LNCaP clone FGC (cell line): Measurements from ENCODE around the gene LPP.

Source experiments
- DNase-seq: peaks from one replicate; pipeline ENCODE4 v3.0.0-alpha.2; 2011; ENCODE audit warnings: low read depth
- H3K4me3 ChIP-seq: 2 replicates; pipeline ENCODE4 v1.5.1; 2011; ENCODE audit warnings: mild to moderate bottlenecking, low read depth, low read length, control low read depth
- TF ChIP-seq, protein P1 (sequence below): IDR thresholded peaks from 2 replicates; pipeline ENCODE4 v1.5.1; 2012; ENCODE audit warnings: mild to moderate bottlenecking; ENCODE audit not compliant: control insufficient read depth, insufficient read depth; ENCODE audit errors: extremely low read depth

LPP gene

DNA sequence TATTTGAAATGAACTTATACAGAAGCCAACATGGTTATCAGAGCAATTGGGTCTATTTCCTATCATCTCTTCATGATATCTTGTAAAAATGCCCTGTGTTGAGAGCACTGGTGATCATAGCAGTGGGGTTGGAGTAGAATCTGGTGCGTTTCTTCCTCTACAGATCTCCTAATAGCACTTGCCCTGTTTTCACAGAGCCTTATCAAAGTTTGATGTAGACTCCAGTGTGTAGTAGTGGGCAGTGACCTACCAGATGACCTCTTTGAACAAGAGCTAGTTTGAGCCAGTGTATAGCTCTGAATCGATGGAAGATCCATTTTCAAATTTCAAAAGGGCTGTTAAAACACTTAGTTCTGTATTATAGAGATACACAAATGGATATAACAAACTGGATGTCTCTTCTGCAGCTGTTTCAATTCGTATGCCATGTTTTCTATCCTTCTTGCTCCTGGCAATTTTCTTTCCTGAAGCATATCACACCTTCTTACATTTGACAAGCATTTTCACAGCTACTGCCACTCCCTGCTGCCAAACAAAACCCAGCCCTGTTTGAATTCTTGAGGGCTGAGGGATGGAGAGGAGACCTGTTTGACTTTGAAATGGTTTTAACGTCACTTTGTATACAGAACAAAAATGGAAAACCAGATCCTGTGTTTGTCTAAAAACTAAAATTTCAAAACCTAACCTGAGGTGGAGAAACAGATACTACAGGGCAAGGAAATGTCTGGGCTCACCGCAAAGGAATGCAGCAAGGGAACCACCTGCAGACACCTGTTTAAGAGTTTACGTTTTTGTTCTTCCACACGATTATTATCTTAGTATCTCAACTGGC is 663.4 kb downstream of the LPP start:
- no peak overlapping the region for H3K4me3 ChIP-seq
- no peak for DNase-seq
- TF ChIP-seq, protein P1, sequence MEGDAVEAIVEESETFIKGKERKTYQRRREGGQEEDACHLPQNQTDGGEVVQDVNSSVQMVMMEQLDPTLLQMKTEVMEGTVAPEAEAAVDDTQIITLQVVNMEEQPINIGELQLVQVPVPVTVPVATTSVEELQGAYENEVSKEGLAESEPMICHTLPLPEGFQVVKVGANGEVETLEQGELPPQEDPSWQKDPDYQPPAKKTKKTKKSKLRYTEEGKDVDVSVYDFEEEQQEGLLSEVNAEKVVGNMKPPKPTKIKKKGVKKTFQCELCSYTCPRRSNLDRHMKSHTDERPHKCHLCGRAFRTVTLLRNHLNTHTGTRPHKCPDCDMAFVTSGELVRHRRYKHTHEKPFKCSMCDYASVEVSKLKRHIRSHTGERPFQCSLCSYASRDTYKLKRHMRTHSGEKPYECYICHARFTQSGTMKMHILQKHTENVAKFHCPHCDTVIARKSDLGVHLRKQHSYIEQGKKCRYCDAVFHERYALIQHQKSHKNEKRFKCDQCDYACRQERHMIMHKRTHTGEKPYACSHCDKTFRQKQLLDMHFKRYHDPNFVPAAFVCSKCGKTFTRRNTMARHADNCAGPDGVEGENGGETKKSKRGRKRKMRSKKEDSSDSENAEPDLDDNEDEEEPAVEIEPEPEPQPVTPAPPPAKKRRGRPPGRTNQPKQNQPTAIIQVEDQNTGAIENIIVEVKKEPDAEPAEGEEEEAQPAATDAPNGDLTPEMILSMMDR: no peak

DNA sequence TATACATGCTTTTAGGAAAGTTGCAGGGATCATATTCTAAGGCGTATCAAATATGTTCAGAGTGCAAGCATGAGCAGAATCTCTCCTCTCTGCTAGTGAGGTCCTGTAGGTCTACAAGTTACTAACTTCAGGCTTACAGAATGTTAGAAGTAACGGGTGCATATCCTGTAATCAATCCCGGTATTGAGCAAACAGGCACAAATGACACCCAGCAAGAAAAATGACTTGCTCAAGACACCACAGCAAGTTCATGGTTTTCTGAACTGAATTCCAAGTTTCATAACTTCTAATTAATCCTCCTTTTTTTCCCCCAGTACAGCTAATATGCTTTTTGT is 663.9 kb downstream of the LPP start:
- TF ChIP-seq, protein P1: no peak
- H3K4me3 ChIP-seq: no peak overlapping the region
- DNase-seq: no peak

DNA sequence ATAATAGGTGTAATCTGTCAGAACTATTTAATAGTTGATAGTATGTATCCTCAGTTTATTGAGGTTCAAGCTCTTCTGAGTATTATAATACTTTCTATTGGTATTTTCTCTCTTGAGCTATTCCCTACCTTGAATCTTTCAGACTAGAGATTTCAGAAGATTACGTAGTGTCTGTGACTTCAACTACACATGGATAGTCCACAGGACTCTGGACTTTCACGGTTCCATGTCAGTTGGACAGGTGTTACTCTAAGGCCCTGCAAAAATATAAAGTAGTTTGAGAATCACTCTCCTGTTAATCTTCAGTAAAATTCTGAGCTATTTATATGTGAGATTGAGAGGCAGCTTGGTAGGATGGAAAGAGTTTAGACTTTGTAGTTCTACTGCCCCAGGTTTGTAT is 664.3 kb downstream of the LPP start:
- TF ChIP-seq, protein P1: no peak
- DNase-seq: no peak
- no peak overlapping the region for H3K4me3 ChIP-seq

DNA sequence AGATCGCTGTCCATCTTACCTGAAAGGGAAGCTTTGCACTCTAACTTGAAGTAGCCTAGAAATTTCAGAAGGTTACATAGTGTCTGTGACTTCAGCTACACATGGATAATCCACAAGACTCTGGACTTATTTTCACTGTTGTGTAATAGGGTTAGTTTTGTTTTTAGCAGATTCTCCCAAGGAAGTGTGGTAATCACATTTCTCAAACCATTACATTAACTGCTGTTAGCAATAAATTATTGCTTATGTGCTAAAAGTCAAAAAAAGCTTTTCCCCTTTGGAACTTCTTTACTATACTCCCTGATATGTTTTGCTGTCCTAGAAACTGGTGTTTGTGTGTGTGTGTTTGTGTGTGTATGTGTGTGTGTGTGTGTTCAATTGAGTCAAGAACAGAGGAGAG is 666.0 kb downstream of the LPP start:
- no peak for DNase-seq
- TF ChIP-seq, protein P1: no peak
- no peak overlapping the region for H3K4me3 ChIP-seq

DNA sequence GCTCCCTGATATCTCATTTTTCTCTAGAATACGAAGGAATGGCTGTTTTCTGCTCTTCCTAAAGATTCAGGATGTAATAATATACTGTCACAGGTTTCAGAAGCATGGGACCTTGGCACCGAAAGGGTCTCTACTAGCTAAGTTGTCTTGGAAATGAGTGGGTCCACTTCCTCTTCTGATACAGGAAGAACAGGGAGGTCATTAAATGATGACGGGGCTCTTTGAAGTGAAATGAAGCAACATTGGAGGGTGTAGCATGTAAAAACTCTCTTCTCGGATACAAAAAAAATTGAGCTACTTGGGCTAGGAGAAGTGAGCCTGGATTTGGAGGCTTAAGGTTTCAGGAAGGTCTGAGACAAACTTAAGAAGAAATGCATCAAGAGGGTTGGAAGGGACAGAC is 668.0 kb downstream of the LPP start:
- DNase-seq: no peak
- TF ChIP-seq, protein P1: no peak
- H3K4me3 ChIP-seq: no peak overlapping the region

DNA sequence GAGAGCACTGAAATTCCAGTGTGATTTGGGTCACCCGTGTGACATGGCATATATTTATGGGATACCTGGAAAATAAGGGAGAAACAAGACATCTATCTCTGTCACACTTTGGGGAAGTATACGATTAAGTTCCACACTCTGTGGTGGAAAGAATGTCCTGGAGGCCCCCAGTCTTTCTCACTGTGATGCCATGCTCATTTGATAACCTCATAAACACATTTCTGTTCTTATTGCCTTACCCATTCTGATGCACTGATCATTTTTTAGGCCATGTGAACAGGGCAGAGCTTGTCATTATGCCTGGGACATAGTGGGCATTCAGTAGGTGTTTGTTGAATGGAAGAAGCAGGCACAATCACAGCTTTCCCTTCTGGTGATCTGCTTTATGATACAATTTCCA is 668.5 kb downstream of the LPP start:
- H3K4me3 ChIP-seq: no peak overlapping the region
- TF ChIP-seq, protein P1: no peak
- DNase-seq: no peak

DNA sequence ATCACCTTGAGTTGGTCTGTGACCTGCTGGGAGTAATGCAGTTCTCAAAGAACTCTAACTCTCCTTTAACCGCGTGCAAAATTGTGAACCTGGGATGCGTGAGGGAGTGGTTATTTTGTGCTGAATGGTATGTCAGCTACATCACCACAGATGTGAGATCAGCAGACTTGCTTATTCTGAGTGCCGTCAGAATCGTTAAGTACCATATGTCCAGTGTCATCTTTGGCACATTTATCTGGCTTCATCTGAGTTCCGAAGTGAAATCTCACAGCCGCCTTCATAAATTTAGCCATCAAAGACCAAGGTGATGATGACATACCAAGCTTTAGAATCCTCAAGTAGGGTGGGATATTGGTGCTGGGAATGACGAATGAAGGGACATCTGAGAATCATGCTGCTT is 670.6 kb downstream of the LPP start:
- H3K4me3 ChIP-seq: no peak overlapping the region
- TF ChIP-seq, protein P1: no peak
- DNase-seq: no peak
